Fibroblast of lung (primary cell): Measurements from ENCODE around the gene LGALS3BP.

ENCODE experiments used
- CTCF ChIP-seq, 2 donors: IDR thresholded peaks in 1 of 2; conservative IDR thresholded peaks in 1 of 2; 1 replicate in 1 of 2; 2 replicates in 1 of 2; pipeline ENCODE4 v1.5.1; 2011 to 2012; ENCODE audit warnings: low read length in 2 of 2, control low read depth in 1 of 2, inconsistent platforms in 1 of 2, low read depth in 1 of 2, mild to moderate bottlenecking in 1 of 2
- EZH2 ChIP-seq: IDR thresholded peaks from 2 replicates; pipeline ENCODE4 v1.5.1; 2012; ENCODE audit warnings: low read length, control low read depth, mild to moderate bottlenecking; ENCODE audit errors: missing control alignments

DNA sequence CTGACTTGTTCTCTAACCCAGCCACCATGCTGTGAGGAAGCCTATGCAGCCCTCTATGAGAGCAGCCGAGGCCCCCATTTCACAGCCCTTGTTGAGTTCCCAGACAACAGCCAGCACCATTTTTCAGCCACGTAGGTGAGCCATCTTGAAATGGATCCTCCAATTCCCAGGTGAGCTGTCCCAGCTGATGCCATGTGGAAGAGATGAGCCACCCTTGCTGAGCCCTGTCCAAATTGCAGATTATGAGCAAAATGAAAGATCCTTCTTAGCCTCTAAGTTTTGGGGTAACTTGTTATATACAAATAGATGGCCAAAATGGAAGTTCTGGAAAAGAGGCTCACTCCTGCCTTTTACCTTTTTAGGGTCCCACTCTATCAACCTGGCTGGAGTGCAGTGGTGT, 28.9 kb downstream of the LGALS3BP start:
- TF ChIP-seq EZH2 (no peak), CTCF (conservative IDR thresholded peaks at IDR 0.05 in 1 of 2, IDR thresholded peaks at IDR 0.05 in 1 of 2; ENCODE audit: low read depth in 1 of 2, low read length in 2 of 2) (no peak)
